ENCODE data around the gene SPSB1.

The SPSB1 gene

GRCh38 chr1:9406111-9406510, 113.4 kb downstream of the SPSB1 start:
- in situ Hi-C loops (cut with HindIII; ENCODE audit: low sequenced_read_pairs) = no loop called here

- in situ Hi-C loops (cut with HindIII; ENCODE audit: low sequenced_read_pairs) = no loop called here
Observed at GRCh38 chr1:9410737-9411297, 118.1 kb downstream of the SPSB1 start.

- in situ Hi-C loops (cut with HindIII; ENCODE audit: low sequenced_read_pairs) = no loop called here
Observed at GRCh38 chr1:9413071-9413876, 120.6 kb downstream of the SPSB1 start.

- in situ Hi-C loops (cut with HindIII; ENCODE audit: low sequenced_read_pairs) = no loop called here
Observed at GRCh38 chr1:9413877-9414213, 121.2 kb downstream of the SPSB1 start.

GRCh38 chr1:9416506-9416905, 123.8 kb downstream of the SPSB1 start:
- in situ Hi-C loops (cut with HindIII; ENCODE audit: low sequenced_read_pairs) = no loop called here

GRCh38 chr1:9416918-9417500, 124.3 kb downstream of the SPSB1 start:
- in situ Hi-C loops (cut with HindIII; ENCODE audit: low sequenced_read_pairs) = no loop called here

GRCh38 chr1:9417695-9418094, 125.0 kb downstream of the SPSB1 start:
- in situ Hi-C loops (cut with HindIII; ENCODE audit: low sequenced_read_pairs) = no loop called here

- in situ Hi-C loops (cut with HindIII; ENCODE audit: low sequenced_read_pairs) = no loop called here
Observed at GRCh38 chr1:9418851-9419250, 126.2 kb downstream of the SPSB1 start.
